GM12801 (cell line): ENCODE results near the gene FBLN7.

Experiments
- CTCF ChIP-seq: IDR thresholded peaks from one replicate; pipeline ENCODE4 v1.5.1; 2011; ENCODE audit warnings: control low read depth; ENCODE audit not compliant: insufficient read length; ENCODE audit errors: extremely low read depth

FBLN7 gene

DNA sequence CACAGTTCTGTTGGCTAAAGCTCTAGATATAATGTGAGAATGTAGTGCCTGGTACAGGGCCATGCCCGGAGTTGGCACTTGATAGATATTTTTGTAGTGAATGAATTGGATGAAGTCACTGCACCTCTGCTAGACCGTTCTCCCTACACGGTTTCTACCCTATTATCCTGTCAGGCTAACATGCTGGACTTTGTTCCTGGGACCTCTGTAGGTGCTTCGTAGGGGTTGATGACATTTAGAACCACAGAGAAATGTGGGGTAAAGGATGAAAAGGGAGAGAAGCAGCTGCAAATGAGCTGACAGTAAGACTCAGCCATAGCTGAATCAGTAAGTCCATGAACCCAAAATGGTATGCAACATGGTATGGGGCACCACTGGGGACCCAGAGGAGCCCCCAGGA lies 4.1 kb upstream of the FBLN7 start:
- no peak for TF ChIP-seq CTCF

DNA sequence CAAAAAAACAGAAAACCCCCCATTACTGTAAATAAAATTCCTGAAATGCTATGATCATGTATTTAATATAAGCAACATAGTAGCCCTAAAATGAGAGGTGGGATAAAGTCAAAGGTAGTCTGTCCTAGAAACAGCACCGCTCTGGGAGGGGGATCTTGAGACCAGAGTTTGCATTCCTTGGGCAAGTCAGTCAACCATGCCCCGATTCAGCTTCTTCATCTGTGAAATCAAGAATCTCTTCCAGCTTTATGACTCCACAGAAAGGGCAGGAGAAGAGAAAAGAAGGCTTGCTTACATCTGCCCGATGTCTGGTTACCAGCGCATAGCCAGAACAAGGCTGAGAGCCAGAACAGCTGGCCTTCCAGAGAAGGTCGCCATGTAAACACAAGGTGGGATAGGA lies 2.1 kb upstream of the FBLN7 start:
- TF ChIP-seq CTCF, result no peak

GRCh38 chr2:112137516-112138158 lies 548 bp upstream of the FBLN7 start:
- TF ChIP-seq CTCF, result no peak

- TF ChIP-seq CTCF, result no peak
These were observed 2.1 kb downstream of the FBLN7 start for GRCh38 chr2:112140205-112140802.

DNA sequence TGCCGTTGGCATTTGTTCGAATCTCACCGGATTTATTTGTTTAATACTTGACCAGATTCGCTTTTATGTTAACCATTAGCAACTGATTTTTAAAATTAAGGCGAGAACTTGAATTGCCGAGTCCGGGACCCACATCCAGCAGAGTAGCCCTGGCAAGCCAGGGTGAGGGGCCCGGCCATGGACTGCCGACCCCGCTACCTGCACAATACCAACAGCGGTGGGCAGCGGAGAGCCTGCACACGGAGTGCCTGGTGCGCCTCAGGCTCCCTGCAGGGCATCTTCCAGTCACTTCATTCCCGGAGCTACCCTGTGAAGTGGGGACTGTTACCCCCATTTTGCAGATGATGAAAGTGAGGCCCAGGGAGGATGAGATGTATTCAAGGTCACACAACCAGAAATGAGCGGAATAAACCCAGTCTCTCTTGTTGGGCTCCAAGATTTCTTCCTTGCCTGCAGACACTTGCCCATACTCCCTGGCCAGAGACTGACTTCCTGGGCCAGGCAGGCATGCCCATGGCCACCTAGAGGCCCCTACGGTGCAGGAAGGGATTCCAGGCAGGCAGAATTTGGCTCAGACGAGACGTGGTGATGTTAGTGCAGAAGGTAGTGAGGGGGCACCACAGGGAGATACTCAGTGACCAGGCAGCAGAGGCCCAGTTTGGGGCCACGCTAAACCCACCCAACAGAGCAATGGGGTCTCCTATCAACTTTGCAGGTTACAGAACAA lies 2.9 kb downstream of the FBLN7 start:
- no peak for TF ChIP-seq CTCF

GRCh38 chr2:112141626-112142007 lies 3.4 kb downstream of the FBLN7 start:
- no peak for TF ChIP-seq CTCF

DNA sequence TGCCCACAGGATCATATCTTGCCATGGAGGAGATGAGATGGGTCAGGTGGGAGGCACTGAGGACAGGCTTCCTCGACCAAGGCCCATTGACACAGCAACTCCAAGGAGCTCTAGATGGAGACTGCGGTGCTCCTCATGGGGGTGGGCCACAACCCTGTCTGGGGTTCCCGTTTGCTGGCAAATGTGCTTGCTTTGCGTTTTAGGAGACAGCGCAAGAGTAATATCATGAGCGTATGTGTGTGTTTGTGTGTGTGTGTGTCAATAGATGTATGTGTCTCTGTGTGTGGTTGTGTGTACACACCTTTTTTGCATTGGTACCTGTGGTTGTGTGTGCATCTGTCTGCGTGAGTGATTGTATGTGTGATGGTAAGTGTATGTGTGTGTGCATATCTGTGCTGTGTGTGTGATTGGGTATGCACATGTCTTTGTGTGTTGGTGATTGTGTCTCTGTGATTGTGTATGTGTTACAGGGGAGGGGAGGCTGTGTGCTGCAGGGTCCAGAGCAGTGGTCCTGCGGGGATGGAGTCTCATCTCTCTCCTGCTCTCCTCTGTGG lies 4.4 kb downstream of the FBLN7 start:
- no peak for TF ChIP-seq CTCF
